AML-193 (cell line): ENCODE measurements around the gene CRTC1.
"Not testable (repeated sequence)": the region's sequence is repeated elsewhere in the genome, so short reads cannot be mapped to it uniquely, and the experiment has no call there.

ENCODE experiments used
- DNase-seq, 2 experiments: peaks; one replicate each; lab custom pipeline; 2025; lab: John Stamatoyannopoulos, UW

CRTC1 gene

DNA sequence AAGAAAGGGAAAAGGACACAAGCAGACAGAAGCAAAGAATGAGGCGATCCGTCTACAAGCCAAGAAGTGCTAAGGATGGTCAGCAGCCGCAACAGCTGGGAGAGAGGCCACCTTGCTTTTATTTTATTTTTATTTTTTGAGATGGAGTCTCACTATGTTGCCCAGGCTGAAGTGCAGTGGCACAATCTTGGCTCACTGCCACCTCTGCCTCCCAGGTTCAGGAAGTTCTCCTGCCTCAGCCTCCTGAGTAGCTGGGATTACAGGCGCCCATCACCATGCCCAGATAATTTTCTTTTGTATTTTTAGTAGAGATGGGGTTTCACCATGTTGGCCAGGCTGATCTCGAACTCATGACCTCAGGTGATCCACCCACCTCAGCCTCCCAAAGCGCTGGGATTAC, 44.1 kb downstream of the CRTC1 start:
- not testable (repeated sequence) for DNase-seq

DNA sequence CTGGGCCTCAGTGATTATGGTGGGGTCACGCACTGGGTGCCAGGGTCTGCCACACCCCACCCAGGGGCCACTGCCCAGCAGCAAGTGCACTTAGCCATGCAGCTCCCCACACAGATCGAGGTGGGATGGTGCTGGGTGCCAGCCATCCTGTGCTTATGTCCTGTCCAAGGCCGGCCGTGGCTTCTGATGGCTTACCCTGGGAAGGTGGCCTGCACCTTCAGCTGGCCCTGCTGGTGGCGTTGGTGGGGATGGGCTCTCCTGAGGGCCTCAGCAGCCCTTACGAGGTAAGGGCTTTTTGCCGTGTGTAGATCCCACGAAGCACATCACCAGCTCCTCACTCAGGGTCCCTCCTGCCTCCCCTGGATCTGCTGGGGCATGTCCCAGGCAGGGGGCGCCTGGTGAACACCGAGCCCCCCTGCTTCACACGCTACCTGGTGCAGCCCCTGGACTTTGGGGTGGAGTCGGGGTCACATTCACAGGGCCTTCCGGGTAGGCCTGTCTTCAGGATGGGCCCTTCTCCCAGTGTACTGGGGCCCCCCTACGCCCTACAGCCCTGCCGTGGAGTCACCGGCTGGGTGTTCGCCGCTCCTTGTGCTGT, 46.6 kb downstream of the CRTC1 start:
- DNase-seq: no peak

DNA sequence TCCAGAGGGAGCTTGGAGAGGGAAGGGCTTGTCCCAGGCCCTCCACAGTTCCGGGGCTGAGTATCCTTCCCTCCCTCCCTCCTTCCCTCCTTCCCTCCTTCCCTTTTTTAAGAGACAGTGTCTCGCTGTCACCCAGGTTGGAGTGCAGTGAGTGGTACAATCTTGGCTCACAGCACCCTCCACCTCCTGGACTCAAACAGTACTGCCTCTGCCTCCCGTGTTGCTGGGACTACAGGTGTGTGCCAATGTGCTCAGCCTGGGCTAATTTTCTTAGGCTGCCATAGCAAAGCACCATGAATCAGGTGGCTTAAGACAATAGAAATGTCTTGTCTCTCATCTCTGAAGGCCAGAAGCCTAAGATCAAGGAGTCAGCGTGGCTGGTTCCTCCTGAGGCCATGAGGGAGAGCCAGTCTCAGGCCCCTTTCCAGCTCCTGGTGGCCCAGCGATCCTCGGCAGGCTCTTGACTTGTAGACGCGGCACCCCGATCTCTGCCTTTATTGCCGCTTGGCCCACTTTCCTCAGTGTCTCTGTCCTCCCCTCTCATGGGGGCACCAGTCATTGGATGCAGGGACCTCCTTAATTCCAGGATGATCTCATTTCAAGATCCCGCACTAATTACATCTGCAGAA, 47.5 kb downstream of the CRTC1 start:
- no peak for DNase-seq

DNA sequence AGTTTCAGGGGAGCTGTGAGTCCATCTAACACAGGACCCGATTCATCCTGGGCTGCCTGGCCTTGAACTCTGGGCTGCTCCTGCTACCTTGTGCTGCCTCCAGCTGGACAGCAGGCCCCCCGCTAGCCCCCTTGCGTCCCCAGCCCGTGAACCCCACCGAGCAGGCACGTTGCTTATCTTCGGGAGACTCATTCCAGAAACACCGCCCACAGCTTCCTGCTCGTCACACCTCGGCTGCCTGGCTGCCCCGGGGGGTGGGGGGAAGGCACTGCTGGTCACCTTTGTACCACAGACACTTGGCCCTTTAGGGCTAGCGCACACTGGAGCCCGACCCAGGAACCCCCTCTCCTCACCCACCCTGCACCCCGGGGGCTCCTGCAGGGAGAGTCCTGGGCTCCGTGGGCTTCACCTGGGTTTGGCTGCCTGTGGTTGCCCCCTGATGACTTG, 48.1 kb downstream of the CRTC1 start:
- no peak for DNase-seq

DNA sequence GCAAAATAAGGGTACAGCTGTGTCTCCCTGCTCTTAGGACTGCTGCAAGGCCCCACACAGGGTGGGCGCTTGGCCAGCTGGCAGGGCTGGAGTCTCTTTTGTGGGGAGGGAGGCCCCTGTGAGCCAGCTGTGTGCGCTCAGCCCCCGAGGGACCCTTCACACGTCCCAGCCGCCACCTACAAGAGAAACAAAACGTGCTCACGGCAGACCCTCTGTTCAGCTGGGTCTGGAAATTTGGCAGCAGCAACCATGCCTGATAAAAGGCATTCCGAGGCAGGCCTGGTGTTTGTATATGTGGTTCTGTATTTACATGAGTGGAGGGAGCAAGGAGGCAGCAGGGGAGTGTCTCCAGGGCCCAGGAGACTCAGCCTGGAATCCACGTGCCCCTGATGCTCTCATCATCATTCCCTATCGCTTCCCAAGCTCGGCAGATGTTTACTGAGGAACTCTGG, 49.7 kb downstream of the CRTC1 start:
- no peak for DNase-seq

DNA sequence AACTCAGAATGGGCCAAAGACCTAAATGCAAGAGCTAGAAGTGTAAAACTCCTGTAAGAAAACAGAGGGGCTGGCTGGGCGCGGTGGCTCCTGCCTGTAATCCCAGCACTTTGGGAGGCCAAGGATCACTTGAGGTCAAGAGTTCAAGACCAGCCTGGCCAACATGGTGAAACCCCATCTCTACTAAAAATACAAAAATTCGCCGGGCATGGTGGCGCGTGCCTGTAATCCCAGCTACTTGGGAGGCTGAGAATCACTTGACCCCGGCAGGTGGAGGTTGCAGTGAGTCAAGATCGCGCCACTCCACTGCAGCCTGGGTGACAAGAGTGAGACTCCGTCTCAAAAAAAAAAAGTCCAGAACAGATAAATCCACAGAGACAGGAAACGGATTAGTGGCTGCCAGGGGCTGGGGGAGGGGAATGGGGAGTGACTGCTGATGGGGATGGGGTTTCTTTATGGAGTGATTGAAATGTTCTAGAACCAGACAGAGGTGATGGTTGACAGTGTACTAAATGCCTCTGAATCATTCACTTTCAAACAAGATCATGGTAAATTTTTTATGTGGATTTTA, 50.4 kb downstream of the CRTC1 start:
- DNase-seq: not testable (repeated sequence)

DNA sequence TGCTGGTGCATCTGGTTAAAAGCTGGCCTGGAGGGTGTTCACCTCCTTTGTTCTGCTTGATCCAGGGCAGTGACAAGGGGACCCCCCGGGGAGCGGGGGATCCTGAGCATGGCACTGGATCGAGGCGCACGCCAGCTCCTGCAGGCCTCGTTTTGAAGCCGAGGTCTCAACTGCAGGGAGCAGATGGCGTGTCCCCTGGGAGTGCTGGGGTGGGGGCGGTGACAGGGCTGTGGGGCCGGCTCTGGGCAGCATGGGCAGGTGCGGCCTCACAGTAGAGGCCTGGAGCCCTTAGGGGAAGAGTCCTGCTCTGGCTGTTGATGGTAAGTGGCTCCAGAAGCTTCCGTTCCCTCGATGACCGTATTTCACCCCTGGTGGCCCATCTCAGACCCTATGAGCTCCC, 51.8 kb downstream of the CRTC1 start:
- DNase-seq: no peak

DNA sequence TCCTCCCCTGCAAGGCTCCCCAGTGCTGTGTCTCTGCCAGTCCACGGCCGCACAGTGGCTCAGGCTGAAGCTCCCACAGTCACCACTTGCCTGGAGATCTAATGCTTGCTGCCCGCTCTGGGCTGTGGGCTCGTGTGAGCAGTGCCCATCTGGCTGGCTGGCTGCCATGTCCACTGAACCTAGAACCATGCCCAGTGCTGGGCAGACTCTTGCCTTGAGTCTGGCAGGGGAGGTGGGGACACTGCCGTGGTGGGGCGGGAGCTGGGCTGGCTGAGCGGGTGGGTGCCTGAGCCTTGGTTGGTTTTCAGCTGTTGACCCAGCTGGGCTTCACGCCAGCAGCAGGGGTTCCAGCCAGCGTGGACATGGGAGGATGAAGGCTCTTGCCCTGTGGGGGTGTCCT, 52.3 kb downstream of the CRTC1 start:
- no peak for DNase-seq

DNA sequence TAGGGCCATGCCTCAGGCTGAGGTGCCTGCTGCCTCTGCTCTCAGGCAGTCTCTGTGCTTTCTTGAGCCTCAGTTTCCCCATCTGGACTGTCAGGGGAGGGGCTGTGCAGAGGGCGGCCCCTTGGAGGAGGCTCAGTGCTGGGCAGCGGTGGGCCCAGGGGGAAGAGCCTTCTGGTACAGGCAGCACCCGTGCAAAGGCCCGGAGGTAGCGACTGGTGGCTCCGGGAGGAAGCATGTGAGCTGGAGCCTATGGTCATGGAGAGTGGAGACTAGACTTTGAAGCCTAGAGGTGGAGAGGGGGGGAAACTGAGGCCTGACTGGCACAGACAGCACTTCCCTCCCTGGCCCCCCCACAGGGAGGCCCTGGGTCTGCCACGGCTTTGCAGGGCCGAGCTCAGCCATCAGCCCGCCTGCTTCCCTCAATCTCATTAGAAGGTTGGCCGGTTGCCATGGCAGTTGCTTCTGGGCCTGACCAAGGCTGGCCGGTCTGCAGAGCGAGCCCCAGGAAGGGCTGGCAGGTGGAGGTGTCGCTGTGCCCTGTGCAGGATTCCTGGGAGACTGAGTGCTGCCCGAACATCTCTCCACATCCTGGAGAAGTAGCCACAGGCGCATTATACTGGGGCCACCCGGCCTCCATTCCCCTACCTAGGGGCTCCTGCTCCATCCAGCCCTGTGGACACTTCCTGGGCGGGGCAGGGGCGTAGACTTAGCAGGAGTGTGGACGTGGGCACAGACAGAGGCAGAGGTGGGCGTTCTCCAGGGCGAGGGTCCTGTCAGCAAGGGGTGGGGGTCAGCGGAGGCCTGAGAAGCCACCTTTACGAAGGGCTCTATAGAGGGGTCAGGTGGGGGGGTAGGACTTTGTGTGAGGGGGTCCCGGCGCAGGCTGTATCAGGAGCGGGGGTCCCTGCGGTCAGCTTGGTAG, 53.2 kb downstream of the CRTC1 start:
- no peak for DNase-seq

DNA sequence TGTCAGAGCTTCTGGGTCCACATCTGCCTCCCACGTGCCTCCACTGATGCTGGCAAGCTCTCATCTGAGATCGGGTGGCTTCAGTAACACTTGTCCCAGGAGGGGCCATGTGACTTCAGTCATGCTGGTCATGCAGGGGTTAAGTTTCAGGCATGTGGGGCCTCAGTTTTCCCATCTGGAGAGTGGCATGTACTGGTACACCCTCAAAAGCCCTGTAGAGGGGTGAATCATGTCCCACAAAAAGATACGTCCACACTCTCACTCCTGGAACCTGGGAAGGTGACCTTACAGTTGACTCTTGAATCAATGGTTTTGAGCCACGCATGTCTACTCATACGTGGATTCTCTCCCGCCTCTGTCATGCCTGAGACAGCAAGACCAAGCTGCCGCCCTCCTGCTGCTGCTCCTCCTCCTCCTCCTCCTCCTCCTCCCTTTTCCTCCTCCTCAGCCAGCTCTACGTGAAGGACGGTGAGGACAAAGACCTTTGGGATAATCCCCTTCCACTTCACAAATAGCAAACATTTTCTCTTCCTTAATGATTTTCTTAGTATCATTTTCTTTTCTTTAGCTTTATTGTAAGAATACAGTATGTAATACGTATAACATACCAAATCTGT, 54.0 kb downstream of the CRTC1 start:
- no peak for DNase-seq

DNA sequence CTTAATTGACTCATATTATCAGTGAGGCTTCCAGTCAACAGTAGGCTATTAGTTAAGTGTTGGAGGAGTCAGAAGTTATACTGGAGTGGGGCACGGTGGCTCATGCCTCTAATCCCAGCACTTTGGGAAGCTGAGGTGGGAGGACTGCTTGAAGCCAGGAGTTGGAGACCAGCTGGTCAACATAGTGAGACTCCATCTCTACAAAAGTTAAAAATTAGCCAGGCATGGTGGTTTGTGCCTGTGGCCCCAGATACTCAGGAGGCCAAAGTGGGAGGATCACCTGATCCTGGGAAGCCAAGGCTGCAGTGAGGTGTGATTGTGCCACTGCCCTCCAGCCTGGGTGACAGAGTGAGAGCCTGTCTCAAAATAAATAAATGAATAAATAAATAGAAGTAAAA, 54.5 kb downstream of the CRTC1 start:
- DNase-seq: no peak

DNA sequence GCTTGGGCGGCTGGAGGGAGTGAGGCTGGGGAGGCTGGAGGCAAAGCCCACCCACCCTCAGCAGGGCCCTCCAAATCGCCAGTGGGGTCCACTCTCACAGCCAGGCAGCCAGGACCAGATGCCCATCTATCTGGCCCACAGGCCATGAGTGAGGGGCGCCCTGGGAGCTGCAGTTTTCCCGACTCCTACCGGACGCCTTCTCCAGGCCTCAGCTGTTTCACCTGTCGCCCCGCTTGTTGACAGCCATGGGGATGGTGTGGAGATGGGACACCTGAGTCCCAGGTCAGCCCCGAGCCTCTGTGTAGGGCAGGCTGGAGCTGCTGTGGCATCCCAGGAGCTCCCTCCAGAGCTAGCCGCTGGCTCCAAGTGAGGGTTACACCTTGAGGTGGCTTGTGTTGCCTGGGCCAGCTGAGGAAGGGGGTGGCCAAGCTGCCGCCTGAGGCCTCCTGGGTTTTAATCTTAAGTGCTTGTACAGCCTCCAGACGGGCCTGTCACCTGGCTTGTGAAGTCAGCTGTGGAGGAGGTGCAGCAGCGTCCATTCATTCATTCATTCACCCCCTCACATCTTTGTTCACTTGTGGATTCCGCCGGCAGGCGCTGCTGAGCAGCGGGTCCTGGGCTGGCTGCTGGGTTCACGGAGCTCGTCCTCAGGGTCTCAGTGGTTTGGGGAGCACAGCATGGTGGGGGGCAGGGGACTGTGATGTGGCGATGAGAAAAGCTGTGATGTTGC, 55.6 kb downstream of the CRTC1 start:
- DNase-seq: no peak

DNA sequence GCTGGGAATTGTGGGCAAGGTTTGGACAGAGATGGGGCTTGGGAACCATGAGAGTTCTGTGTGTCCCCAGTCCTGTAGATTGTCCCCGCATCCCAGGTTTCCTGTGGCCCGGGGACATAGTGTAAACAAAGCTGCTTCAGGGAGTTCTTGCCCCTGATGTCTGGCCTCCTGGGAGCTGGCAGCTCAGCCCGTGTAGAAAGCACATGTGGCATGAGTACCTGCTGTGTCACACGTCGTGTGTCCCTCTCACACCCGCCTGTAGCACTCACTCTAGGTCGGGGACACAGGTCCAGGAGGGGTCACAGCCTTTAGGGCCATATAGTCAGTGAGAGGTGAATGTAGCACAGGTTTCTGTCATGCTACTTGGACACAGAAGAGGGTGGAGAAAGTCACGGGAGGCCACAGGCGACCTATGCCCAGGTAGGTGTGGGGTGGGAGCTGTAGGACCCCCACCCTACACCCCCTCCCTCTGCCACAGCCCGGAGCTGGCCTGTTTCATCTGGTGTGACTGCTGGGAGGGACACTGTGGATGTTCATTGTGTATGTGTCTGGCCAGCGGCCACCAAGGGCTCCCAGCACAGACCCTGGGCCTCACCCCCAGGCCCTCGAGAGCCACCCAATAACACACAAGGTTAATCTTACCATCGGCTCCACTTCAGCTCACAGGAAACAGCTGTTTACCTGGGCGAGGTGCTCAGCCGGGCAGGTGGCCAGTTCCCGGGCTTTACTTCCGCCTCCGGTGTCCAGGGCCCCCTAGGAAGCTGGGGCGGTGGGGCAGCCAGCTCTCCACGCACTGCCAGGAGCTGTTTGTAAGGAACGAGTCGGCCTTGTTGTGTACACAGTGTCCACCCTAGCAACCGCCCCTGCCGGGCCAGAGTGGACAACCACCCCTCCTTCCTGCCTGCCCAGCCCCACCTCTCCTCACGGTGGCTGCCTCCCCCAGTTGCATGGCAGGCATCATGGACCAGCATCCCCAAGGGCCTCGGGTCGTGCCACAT, 57.9 kb downstream of the CRTC1 start:
- no peak for DNase-seq

DNA sequence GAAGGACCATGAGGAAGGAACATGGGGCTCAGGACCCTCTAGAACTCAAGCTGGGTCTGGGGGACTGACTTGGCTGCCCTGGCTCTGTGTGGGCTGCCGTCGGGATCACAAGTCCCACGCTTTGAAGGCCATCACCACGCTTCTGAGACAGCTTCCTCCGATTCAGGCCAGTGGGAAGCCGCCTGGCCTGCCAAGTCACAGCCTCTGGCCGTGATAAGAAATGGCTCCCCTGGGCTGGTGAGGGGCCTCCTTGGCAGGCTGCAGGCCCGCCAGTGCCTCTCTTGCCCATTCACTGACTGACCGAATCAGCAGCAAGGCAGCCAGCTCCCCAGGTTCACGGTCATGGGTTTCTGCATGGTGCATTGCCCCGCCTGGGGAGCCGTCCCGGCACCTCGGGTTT, 58.8 kb downstream of the CRTC1 start:
- DNase-seq: no peak

DNA sequence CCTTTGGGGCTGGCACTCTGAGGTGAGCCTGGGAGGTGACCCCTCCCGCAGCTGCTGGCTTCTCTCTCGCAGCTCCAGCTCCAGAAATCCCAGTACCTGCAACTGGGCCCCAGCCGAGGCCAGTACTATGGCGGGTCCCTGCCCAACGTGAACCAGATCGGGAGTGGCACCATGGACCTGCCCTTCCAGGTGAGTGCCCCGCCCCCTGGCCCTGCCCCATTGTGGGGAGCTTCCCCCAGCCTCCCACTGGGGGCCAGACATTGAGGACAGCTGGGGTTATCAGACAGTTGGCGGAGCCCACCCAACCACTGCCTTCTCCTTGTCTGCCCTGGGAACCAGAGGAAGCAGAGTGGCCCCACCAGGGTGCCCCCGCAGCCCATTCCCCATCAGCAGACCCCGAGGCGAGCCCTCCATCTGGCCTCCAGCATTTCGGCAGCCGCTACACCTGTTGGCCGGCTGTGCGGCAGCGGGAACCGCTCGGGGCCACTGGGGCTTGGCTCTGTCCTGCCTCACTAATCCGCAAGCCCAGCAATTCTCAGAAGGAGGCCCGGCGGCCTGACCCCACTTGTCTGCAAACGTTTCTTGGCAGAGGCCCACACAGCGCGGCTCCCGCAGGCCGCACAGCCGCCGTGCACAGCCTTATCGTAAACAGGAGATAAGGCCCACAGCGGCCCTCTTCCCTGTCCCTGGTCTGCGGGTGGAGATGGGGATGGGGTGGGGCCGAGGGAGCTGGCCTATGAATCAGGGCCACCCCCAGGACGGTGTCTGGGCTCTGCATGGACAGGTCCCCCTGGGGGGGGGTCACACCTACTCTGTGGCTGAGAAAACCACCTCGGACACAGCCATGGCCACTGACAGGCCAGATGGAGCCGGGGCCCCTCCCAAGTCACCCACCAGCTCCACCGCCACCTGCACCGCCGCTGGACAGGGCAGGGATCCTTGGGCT, 59.6 kb downstream of the CRTC1 start:
- DNase-seq: no peak

DNA sequence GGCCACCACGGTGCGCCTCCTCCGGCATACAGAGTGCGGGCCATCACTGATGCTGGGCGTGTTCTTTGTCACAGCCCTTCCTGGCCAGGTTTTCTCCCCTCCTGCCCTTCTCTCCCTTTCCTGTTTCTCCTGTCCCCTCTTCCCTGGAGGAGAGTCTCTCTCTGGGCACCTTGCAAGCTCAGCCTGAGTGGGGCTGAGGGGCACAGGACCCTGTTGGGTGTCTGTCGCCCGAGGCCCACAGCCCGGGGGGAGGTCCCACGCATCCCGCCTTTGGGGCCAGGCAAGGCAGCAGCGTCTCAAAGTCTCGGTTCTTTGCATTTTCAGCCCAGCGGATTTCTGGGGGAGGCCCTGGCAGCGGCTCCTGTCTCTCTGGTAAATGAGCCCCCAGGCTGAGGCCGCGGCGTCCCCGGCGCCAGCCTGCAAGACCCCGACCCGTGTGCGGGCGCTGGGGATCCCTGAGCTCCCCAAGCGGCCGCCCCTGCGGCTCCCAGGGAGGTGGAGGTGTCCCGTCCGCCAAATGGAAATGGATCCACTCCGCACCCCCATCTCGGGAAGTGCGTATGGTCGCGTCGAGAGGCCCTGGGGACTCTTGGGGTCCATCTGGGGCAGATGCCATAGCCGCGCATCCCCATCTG, 60.4 kb downstream of the CRTC1 start:
- DNase-seq: no peak

DNA sequence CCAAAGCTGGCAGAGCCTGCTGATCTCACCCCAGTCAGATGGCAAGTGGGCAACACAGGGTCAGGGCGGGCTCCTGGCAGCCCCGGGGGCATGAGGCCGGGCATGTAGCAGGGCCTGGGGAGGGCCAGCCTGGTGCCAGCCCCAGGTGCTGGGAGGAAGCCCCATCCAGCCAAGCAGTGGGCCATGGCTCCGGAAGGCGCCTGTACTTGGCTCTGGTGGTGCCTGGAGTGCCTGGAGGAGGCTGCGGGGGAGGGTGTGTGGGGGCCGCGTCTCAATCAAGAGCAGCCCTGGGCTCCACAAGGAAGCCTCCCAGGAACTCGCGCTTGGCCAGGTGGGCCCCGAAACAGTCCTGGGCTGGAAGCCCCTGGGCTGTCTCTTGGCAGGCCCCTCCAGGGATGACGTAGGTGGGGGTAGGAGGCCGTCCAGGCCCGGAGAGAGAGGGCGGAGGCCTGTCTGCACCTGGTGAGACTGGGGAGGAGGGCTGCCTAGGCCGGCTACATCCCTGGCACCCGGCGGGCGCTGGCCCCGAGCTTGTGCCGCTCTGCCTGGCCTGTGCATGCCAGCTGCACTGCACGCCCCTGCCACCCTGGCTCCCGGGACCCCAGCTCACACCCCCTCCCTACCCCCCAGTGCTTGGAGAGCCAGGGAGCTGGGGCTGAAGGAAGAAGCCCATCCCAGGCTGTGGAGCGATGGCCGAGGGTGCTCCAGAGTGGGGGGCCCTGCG, 61.7 kb downstream of the CRTC1 start:
- DNase-seq: no peak

DNA sequence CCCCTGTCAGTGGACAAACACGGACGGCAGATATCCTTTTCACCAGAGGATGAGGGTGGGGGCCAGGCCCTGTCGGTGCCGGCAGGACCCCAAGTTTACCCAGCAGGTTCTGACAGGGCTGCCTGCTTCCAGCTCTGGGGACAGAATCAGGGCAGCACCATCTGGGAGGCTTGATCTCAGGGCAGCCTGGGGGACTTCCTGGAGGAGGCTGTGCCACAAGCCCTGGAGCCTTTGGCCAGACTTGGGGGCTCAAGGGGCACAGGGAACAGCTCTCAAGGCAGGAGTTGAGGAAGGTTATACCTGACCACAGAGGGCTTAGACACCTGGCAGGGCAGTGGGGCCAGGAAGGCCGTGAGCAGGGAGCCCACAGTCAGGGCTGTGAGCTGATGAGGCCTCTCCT, 62.5 kb downstream of the CRTC1 start:
- DNase-seq: no peak
